GM10847 (cell line): Measurements from ENCODE around the gene UBIAD1.

Source experiments
- POLR2A ChIP-seq: IDR thresholded peaks from 2 replicates; pipeline ENCODE4 v1.6.1; 2011; ENCODE audit not compliant: insufficient read length; ENCODE audit errors: extremely low read depth

UBIAD1 gene

GRCh38 chr1:11321656-11322491 is 48.9 kb downstream of the UBIAD1 start:
- TF ChIP-seq POLR2A, result no peak

GRCh38 chr1:11324567-11325165 is 51.7 kb downstream of the UBIAD1 start:
- TF ChIP-seq POLR2A, result no peak

- TF ChIP-seq POLR2A, result no peak
Observed at GRCh38 chr1:11326070-11326469, 53.1 kb downstream of the UBIAD1 start.

- TF ChIP-seq POLR2A, result no peak
Observed at GRCh38 chr1:11328444-11328843, 55.4 kb downstream of the UBIAD1 start.

- no peak for TF ChIP-seq POLR2A
Observed at GRCh38 chr1:11330411-11330810, 57.4 kb downstream of the UBIAD1 start.

- no peak for TF ChIP-seq POLR2A
Observed at GRCh38 chr1:11331036-11331944, 58.3 kb downstream of the UBIAD1 start.

- no peak for TF ChIP-seq POLR2A
Observed at GRCh38 chr1:11331945-11332546, 59.0 kb downstream of the UBIAD1 start.

- TF ChIP-seq POLR2A, result no peak
Observed at GRCh38 chr1:11333631-11334030, 60.6 kb downstream of the UBIAD1 start.

- no peak for TF ChIP-seq POLR2A
Observed at GRCh38 chr1:11334261-11334804, 61.3 kb downstream of the UBIAD1 start.

GRCh38 chr1:11334821-11335220 is 61.8 kb downstream of the UBIAD1 start:
- no peak for TF ChIP-seq POLR2A

- no peak for TF ChIP-seq POLR2A
Observed at GRCh38 chr1:11335417-11336056, 62.5 kb downstream of the UBIAD1 start.

- no peak for TF ChIP-seq POLR2A
Observed at GRCh38 chr1:11337580-11338073, 64.6 kb downstream of the UBIAD1 start.
